H9 (cell line): Measurements from ENCODE around the gene DAZAP1. TPM values are rescaled to one million over a fixed set of nuclear protein-coding genes. Genes with fewer than 3 reads are reported as not detected.

Experiments
- DNase-seq: peaks from one replicate; pipeline ENCODE4 v3.0.0-alpha.2; 2017
- H2AFZ ChIP-seq: one replicate; pipeline ENCODE4 v1.6.1; 2013; ENCODE audit warnings: mild to moderate bottlenecking, low read length, control low read depth, moderate library complexity
- H2AK5ac ChIP-seq: 2 replicates; pipeline ENCODE4 v1.6.1; 2013; ENCODE audit warnings: low read length, control low read depth, mixed read lengths; ENCODE audit not compliant: insufficient read length
- H2BK120ac ChIP-seq: one replicate; pipeline ENCODE4 v1.6.1; 2013; ENCODE audit warnings: low read depth, mild to moderate bottlenecking, low read length, control low read depth, inconsistent platforms; ENCODE audit not compliant: poor library complexity, severe bottlenecking
- H2BK12ac ChIP-seq: 2 replicates; pipeline ENCODE4 v1.6.1; 2013; ENCODE audit warnings: low read length, control low read depth, mixed read lengths, low read depth; ENCODE audit not compliant: insufficient read length
- H2BK15ac ChIP-seq: 2 replicates; pipeline ENCODE4 v1.6.1; 2013; ENCODE audit warnings: low read depth, low read length, control low read depth
- H2BK20ac ChIP-seq: one replicate; pipeline ENCODE4 v1.6.1; 2013; ENCODE audit warnings: low read depth, mild to moderate bottlenecking, low read length, control low read depth, inconsistent platforms; ENCODE audit not compliant: poor library complexity, severe bottlenecking
- H2BK5ac ChIP-seq: 2 replicates; pipeline ENCODE4 v1.6.1; 2013; ENCODE audit warnings: low read length, control low read depth, mixed read lengths; ENCODE audit not compliant: insufficient read length
- H3K14ac ChIP-seq: 2 replicates; pipeline ENCODE4 v1.6.1; 2013; ENCODE audit warnings: low read length, control low read depth; ENCODE audit not compliant: insufficient read depth
- H3K18ac ChIP-seq: 2 replicates; pipeline ENCODE4 v1.6.1; 2013; ENCODE audit warnings: low read depth, mild to moderate bottlenecking, mixed read lengths, low read length, control low read depth; ENCODE audit not compliant: insufficient read length
- H3K23ac ChIP-seq: 2 replicates; pipeline ENCODE4 v1.6.1; 2013; ENCODE audit warnings: low read length, control low read depth, mixed read lengths, low read depth; ENCODE audit not compliant: insufficient read length
- H3K23me2 ChIP-seq: 2 replicates; pipeline ENCODE4 v1.6.1; 2013; ENCODE audit warnings: low read depth, mild to moderate bottlenecking, mixed read lengths, low read length, control low read depth; ENCODE audit not compliant: insufficient read length, poor library complexity, severe bottlenecking
- H3K27ac ChIP-seq: 2 replicates; pipeline ENCODE4 v1.5.1; 2013; ENCODE audit warnings: low read length, control low read depth, mixed read lengths, low read depth; ENCODE audit not compliant: insufficient read length
- H3K27me3 ChIP-seq: 2 replicates; pipeline ENCODE4 v1.6.1; 2013; ENCODE audit warnings: low read length, control low read depth, inconsistent platforms; ENCODE audit not compliant: insufficient read depth
- H3K4ac ChIP-seq: 2 replicates; pipeline ENCODE4 v1.6.1; 2013; ENCODE audit warnings: low read depth, mild to moderate bottlenecking, control low read depth, inconsistent platforms, low read length, moderate library complexity
- H3K4me1 ChIP-seq: 2 replicates; pipeline ENCODE4 v1.6.1; 2013; ENCODE audit warnings: low read length, control low read depth, inconsistent platforms; ENCODE audit not compliant: insufficient read depth
- H3K4me2 ChIP-seq: 2 replicates; pipeline ENCODE4 v1.6.1; 2013; ENCODE audit warnings: low read length, control low read depth, mixed read lengths; ENCODE audit not compliant: insufficient read length, insufficient read depth
- H3K56ac ChIP-seq: 2 replicates; pipeline ENCODE4 v1.6.1; 2013; ENCODE audit warnings: low read depth, mild to moderate bottlenecking, mixed read lengths, low read length, control low read depth; ENCODE audit not compliant: insufficient read length
- H3K79me1 ChIP-seq: 2 replicates; pipeline ENCODE4 v1.6.1; 2013; ENCODE audit warnings: low read depth, mild to moderate bottlenecking, moderate library complexity, low read length, control low read depth, inconsistent platforms; ENCODE audit not compliant: insufficient read depth, poor library complexity, severe bottlenecking
- H3K79me2 ChIP-seq: 2 replicates; pipeline ENCODE4 v1.6.1; 2013; ENCODE audit warnings: low read length, control low read depth, inconsistent platforms; ENCODE audit not compliant: insufficient read depth
- H3K9ac ChIP-seq: 2 replicates; pipeline ENCODE4 v1.6.1; 2013; ENCODE audit warnings: low read length, control low read depth, mixed read lengths; ENCODE audit not compliant: insufficient read length; ENCODE audit errors: extremely low read depth
- H3K9me3 ChIP-seq: one replicate; pipeline ENCODE4 v1.6.1; 2013; ENCODE audit warnings: low read depth, low read length, inconsistent platforms; ENCODE audit not compliant: control insufficient read depth
- H3T11ph ChIP-seq: one replicate; pipeline ENCODE4 v1.6.1; 2013; ENCODE audit warnings: mild to moderate bottlenecking, low read length, control low read depth, inconsistent platforms
- H4K20me1 ChIP-seq: one replicate; pipeline ENCODE4 v1.6.1; 2013; ENCODE audit not compliant: control insufficient read depth, insufficient read length, insufficient read depth
- H4K5ac ChIP-seq: 2 replicates; pipeline ENCODE4 v1.6.1; 2013; ENCODE audit warnings: low read depth, mild to moderate bottlenecking, mixed read lengths, low read length, control low read depth; ENCODE audit not compliant: insufficient read length
- H4K8ac ChIP-seq: replicated peaks from 2 replicates; pipeline ENCODE4 v1.6.1; 2013; ENCODE audit warnings: low read length, control low read depth, mixed read lengths, low read depth; ENCODE audit not compliant: insufficient read length
- H4K91ac ChIP-seq: 2 replicates; pipeline ENCODE4 v1.6.1; 2013; ENCODE audit warnings: low read depth, mild to moderate bottlenecking, moderate library complexity, mixed read lengths, low read length, control low read depth; ENCODE audit not compliant: insufficient read length
- H3K27ac Mint-ChIP-seq, 3 experiments: 2 replicates in 2 of 3; 3 replicates in 1 of 3; pipeline ENCODE4 v1.8.0; 2020 to 2021; ENCODE audit warnings: mixed read lengths in 3 of 3, mild to moderate bottlenecking in 1 of 3, moderate library complexity in 1 of 3
- H3K27me3 Mint-ChIP-seq: 2 replicates; pipeline ENCODE4 v1.8.0; 2021; ENCODE audit warnings: low read depth, mild to moderate bottlenecking, moderate library complexity, mixed read lengths
- H3K36me3 Mint-ChIP-seq, 3 experiments: 2 replicates in 2 of 3; 3 replicates in 1 of 3; pipeline ENCODE4 v1.8.0; 2020 to 2021; ENCODE audit warnings: low read depth in 3 of 3, mixed read lengths in 3 of 3; ENCODE audit not compliant: insufficient read depth in 1 of 3
- H3K4me1 Mint-ChIP-seq, 2 experiments: 2 replicates each; pipeline ENCODE4 v1.8.0; 2020; ENCODE audit warnings: mixed read lengths in 2 of 2
- H3K4me3 Mint-ChIP-seq, 2 experiments: 2 replicates in 1 of 2; 3 replicates in 1 of 2; pipeline ENCODE4 v1.8.0; 2020 to 2021; ENCODE audit warnings: mild to moderate bottlenecking in 2 of 2, mixed read lengths in 2 of 2, moderate library complexity in 1 of 2
- H3K9me3 Mint-ChIP-seq, 2 experiments: 2 replicates in 1 of 2; 3 replicates in 1 of 2; pipeline ENCODE4 v1.8.0; 2020; ENCODE audit warnings: mild to moderate bottlenecking in 2 of 2, mixed read lengths in 2 of 2, moderate library complexity in 1 of 2
- WGBS: extraction: QIAGEN DNeasy Blood & Tissue Kit; methylation state at CpG from one replicate; pipeline ENCODE4 v1.1.7; 2013; ENCODE audit warnings: missing lambda C conversion rate, low lambda C conversion rate, mixed read lengths; ENCODE audit not compliant: insufficient read length; ENCODE audit errors: extremely low coverage; 5-methylcytosine and 5-hydroxymethylcytosine counted together
- total RNA-seq: library from RNA; stranded (reverse); gene quantifications from 2 replicates; pipeline ENCODE4 v1.2.1, GENCODE V29; 2021
- TF ChIP-seq, protein P1 (sequence below): fragments of 200-600 bp; sonication (generic); conservative IDR thresholded peaks from 3 replicates; pipeline ENCODE4 v1.8.0; 2021; ENCODE audit warnings: antibody characterized with exemption, mild to moderate bottlenecking

Gene DAZAP1
- total RNA-seq, 1 experiment from 2014 or later: 265 TPM

DNA sequence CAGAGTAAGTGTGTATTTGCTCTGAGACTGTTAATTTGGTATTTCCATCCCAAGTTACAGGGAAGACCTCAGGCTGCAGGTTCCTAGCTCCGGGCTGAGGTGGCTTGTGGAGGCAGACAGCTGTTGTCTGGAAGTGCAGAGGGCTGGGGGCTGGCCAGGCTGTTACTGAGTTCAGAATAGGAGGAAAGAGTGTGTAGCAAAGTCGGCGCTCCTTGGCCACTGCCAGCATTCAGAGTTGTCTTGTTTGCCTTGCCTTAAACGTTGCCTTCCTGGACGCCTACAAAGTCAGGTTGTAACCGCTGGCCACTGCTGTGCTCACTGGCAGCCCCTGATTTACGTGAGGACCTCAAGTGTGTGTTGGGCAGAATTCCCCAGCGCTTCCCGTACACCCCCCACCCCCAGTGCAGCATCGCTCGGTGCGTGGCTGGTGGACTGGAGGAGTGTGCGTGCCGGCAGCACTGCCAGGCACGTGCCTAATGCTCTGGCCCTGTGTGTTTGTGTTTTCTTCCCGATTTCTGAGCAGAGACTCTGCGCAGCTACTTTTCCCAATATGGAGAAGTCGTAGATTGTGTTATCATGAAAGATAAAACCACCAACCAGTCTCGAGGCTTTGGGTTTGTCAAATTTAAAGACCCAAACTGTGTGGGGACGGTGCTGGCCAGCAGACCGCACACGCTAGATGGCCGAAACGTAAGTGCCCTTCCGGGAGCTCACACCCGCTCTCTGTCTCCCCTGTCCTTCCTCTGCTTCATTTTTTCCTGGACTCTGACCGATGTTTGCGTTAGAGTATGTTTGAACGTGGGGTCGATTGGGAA is 10.5 kb downstream of the DAZAP1 start:
- Histone ChIP-seq H4K20me1 (peaks cover 2% of the 10 kb centered on the region), H2AFZ (no peak overlapping the region), H3K14ac (no peak overlapping the region), H3K9me3 (no peaks in the 10 kb centered on the region), H3K56ac (no peak overlapping the region), H4K8ac (no peak overlapping the region), H4K5ac (no peak overlapping the region), H3K4ac (no peak overlapping the region), H2BK12ac (no peak overlapping the region), H3K79me1 (peaks cover 10% of the 10 kb centered on the region), H3K23ac (no peak overlapping the region), H2BK5ac (no peak overlapping the region), H2BK15ac (no peak overlapping the region), H3K18ac (no peak overlapping the region), H3K27me3 (no peaks in the 10 kb centered on the region), H4K91ac (no peak overlapping the region), H3K27ac (no peak overlapping the region), H3K4me1 (no peaks in the 10 kb centered on the region; the same call in 1 of the 2 replicates), H2BK120ac (no peak overlapping the region), H3K23me2 (no peaks in the 10 kb centered on the region), H2BK20ac (no peak overlapping the region), H3T11ph (no peak overlapping the region), H3K4me2 (no peak overlapping the region), H2AK5ac (no peak overlapping the region), H3K9ac (peak overlapping the region; percentile 10), H3K79me2 (peaks cover 42% of the 10 kb centered on the region; the same call in 1 of the 2 replicates)
- Mint-ChIP-seq H3K4me1 (peaks cover 35 to 41% of the 10 kb centered on the region in 2 experiments), H3K9me3 (peaks cover 0 to 2% of the 10 kb centered on the region in 2 experiments; a peak in 1 of 5 replicates), H3K27me3 (no peaks in the 10 kb centered on the region), H3K4me3 (peak overlapping the region; percentile 7 to 57; a peak in 2 of 5 replicates), H3K36me3 (peaks cover 25 to 77% (median 59%) of the 10 kb centered on the region in 3 experiments), H3K27ac (peak overlapping the region; percentile 63 to 94 (median 94))
- DNase-seq: no peak
- TF ChIP-seq, protein P1, sequence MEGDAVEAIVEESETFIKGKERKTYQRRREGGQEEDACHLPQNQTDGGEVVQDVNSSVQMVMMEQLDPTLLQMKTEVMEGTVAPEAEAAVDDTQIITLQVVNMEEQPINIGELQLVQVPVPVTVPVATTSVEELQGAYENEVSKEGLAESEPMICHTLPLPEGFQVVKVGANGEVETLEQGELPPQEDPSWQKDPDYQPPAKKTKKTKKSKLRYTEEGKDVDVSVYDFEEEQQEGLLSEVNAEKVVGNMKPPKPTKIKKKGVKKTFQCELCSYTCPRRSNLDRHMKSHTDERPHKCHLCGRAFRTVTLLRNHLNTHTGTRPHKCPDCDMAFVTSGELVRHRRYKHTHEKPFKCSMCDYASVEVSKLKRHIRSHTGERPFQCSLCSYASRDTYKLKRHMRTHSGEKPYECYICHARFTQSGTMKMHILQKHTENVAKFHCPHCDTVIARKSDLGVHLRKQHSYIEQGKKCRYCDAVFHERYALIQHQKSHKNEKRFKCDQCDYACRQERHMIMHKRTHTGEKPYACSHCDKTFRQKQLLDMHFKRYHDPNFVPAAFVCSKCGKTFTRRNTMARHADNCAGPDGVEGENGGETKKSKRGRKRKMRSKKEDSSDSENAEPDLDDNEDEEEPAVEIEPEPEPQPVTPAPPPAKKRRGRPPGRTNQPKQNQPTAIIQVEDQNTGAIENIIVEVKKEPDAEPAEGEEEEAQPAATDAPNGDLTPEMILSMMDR: no peak
- no CpG with 5 or more reads among the region's 30 CpGs for WGBS
